KMS-11 (cell line): ENCODE data around the gene VWCE.

Experiments
- H2AFZ ChIP-seq: fragments of 200-600 bp; sonication (generic); 2 replicates; pipeline ENCODE4 v1.6.1; 2016; ENCODE audit warnings: antibody characterized with exemption, mixed run types, low read depth
- H3K27ac ChIP-seq: fragments of 200-600 bp; sonication (generic); 2 replicates; pipeline ENCODE4 v1.6.1; 2016; ENCODE audit warnings: mild to moderate bottlenecking, mixed run types
- H3K27me3 ChIP-seq: fragments of 200-600 bp; sonication (generic); 2 replicates; pipeline ENCODE4 v1.6.1; 2017; ENCODE audit warnings: mild to moderate bottlenecking, low read depth, mixed run types, moderate library complexity; ENCODE audit not compliant: insufficient read depth
- H3K36me3 ChIP-seq: fragments of 200-600 bp; sonication (generic); 2 replicates; pipeline ENCODE4 v1.6.1; 2017; ENCODE audit warnings: mild to moderate bottlenecking, mixed run types; ENCODE audit not compliant: insufficient read depth
- H3K4me1 ChIP-seq: fragments of 200-600 bp; sonication (generic); 2 replicates; pipeline ENCODE4 v1.6.1; 2016; ENCODE audit warnings: mild to moderate bottlenecking, low read depth, mixed run types; ENCODE audit not compliant: poor library complexity, severe bottlenecking
- H3K4me2 ChIP-seq: fragments of 200-600 bp; sonication (generic); 2 replicates; pipeline ENCODE4 v1.7.0; 2016; ENCODE audit warnings: mild to moderate bottlenecking, mixed run types
- H3K4me3 ChIP-seq: fragments of 200-600 bp; sonication (generic); IDR thresholded peaks from 2 replicates; pipeline ENCODE4 v1.6.1; 2017; ENCODE audit warnings: low read depth, low read length, mixed read lengths; ENCODE audit not compliant: insufficient read depth
- H3K79me2 ChIP-seq: fragments of 200-600 bp; sonication (generic); 2 replicates; pipeline ENCODE4 v1.6.1; 2016; ENCODE audit warnings: low read depth, mixed run types; ENCODE audit not compliant: insufficient read depth
- H3K9ac ChIP-seq: fragments of 200-600 bp; sonication (generic); 2 replicates; pipeline ENCODE4 v1.6.1; 2016; ENCODE audit warnings: mild to moderate bottlenecking, mixed run types
- H4K20me1 ChIP-seq: fragments of 200-600 bp; sonication (generic); 2 replicates; pipeline ENCODE4 v1.6.1; 2016; ENCODE audit warnings: mild to moderate bottlenecking, mixed run types; ENCODE audit not compliant: insufficient read depth
- CTCF ChIP-seq: fragments of 200-600 bp; sonication (generic); conservative IDR thresholded peaks from 2 replicates; pipeline ENCODE4 v1.6.1; 2017; ENCODE audit warnings: low read depth, mild to moderate bottlenecking, antibody characterized with exemption, low read length, moderate library complexity, mixed read lengths

VWCE gene

GRCh38 chr11:61281581-61282250, 13.4 kb downstream of the VWCE start:
- no peak overlapping the region for H3K4me3 ChIP-seq

GRCh38 chr11:61280883-61281580, 14.1 kb downstream of the VWCE start:
- TF ChIP-seq CTCF = no peak
- H3K4me2 ChIP-seq = no peak overlapping the region
- no peaks in the 10 kb centered on the region for H3K79me2 ChIP-seq
- no peak overlapping the region for H2AFZ ChIP-seq
- no peak overlapping the region for H3K4me3 ChIP-seq
- H4K20me1 ChIP-seq = no peaks in the 10 kb centered on the region
- no peaks in the 10 kb centered on the region for H3K4me1 ChIP-seq
- H3K9ac ChIP-seq = no peak overlapping the region
- no peaks in the 10 kb centered on the region for H3K27me3 ChIP-seq
- H3K36me3 ChIP-seq = no peaks in the 10 kb centered on the region
- no peak overlapping the region for H3K27ac ChIP-seq

More at GRCh38 chr11:61281581-61282250, 13.4 kb downstream of the VWCE start:
- no peaks in the 10 kb centered on the region for H4K20me1 ChIP-seq
- TF ChIP-seq CTCF = no peak
- H3K27ac ChIP-seq = no peak overlapping the region
- no peaks in the 10 kb centered on the region for H3K27me3 ChIP-seq
- no peaks in the 10 kb centered on the region for H3K4me1 ChIP-seq
- H3K79me2 ChIP-seq = no peaks in the 10 kb centered on the region
- H3K9ac ChIP-seq = no peak overlapping the region
- H3K4me2 ChIP-seq = no peak overlapping the region
- no peaks in the 10 kb centered on the region for H3K36me3 ChIP-seq
- no peak overlapping the region for H2AFZ ChIP-seq

GRCh38 chr11:61279934-61280659, 15.0 kb downstream of the VWCE start:
- Histone ChIP-seq H3K27ac (no peak overlapping the region), H3K4me3 (no peak overlapping the region), H3K36me3 (no peaks in the 10 kb centered on the region), H3K4me1 (no peaks in the 10 kb centered on the region), H4K20me1 (no peaks in the 10 kb centered on the region), H2AFZ (no peak overlapping the region), H3K79me2 (no peaks in the 10 kb centered on the region), H3K27me3 (no peaks in the 10 kb centered on the region), H3K4me2 (no peak overlapping the region), H3K9ac (no peak overlapping the region)
- no peak for TF ChIP-seq CTCF

GRCh38 chr11:61278001-61278470, 17.1 kb downstream of the VWCE start:
- Histone ChIP-seq H3K9ac (no peak overlapping the region), H3K27me3 (no peaks in the 10 kb centered on the region), H3K4me2 (no peak overlapping the region), H3K4me3 (no peak overlapping the region), H2AFZ (no peak overlapping the region), H3K79me2 (no peaks in the 10 kb centered on the region), H3K27ac (no peak overlapping the region), H3K36me3 (no peaks in the 10 kb centered on the region), H3K4me1 (no peaks in the 10 kb centered on the region), H4K20me1 (no peaks in the 10 kb centered on the region)
- TF ChIP-seq CTCF = no peak
